ENCODE results near the gene SMYD3.

Gene SMYD3

GRCh38 chr1:246511203-246511602, 4.1 kb upstream of the SMYD3 start:
- no peak for TF ChIP-seq CTCF (IDR thresholded peaks at IDR 0.05; ENCODE audit: low read depth, low read length, missing control alignments)
- H3K36me3 ChIP-seq (replicated peaks) = no peaks in the 10 kb centered on the region
- no peak for DNase-seq
- H3K27ac ChIP-seq = no peak overlapping the region
- H3K27me3 ChIP-seq (replicated peaks) = no peaks in the 10 kb centered on the region
- in situ Hi-C loops (cut with HindIII; ENCODE audit: low pct_ligation_motif_present, low sequenced_read_pairs) = no loop called here
- no peak overlapping the region for H3K4me3 ChIP-seq (ENCODE audit: low read depth, low read length)

GRCh38 chr1:246510147-246511030, 3.3 kb upstream of the SMYD3 start:
- no peak for DNase-seq

GRCh38 chr1:246508897-246509688, 2.0 kb upstream of the SMYD3 start:
- H3K4me3 ChIP-seq (ENCODE audit: low read depth, low read length) = no peak overlapping the region
- TF ChIP-seq CTCF (IDR thresholded peaks at IDR 0.05; ENCODE audit: low read depth, low read length, missing control alignments) = no peak

More at GRCh38 chr1:246510147-246511030, 3.3 kb upstream of the SMYD3 start:
- Histone ChIP-seq H3K36me3 (replicated peaks) (no peaks in the 10 kb centered on the region), H3K4me3 (ENCODE audit: low read depth, low read length) (no peak overlapping the region), H3K27me3 (replicated peaks) (no peaks in the 10 kb centered on the region), H3K27ac (no peak overlapping the region)
- in situ Hi-C loops (cut with HindIII; ENCODE audit: low pct_ligation_motif_present, low sequenced_read_pairs) = no loop called here
- TF ChIP-seq CTCF (IDR thresholded peaks at IDR 0.05; ENCODE audit: low read depth, low read length, missing control alignments) = no peak

GRCh38 chr1:246506367-246506673, 759 bp downstream of the SMYD3 start:
- no peaks in the 10 kb centered on the region for H3K27me3 ChIP-seq (replicated peaks)
- TF ChIP-seq CTCF (IDR thresholded peaks at IDR 0.05; ENCODE audit: low read depth, low read length, missing control alignments) = no peak
- H3K36me3 ChIP-seq (replicated peaks) = no peaks in the 10 kb centered on the region
- no peak for DNase-seq
- H3K27ac ChIP-seq = no peak overlapping the region
- peak overlapping the region; percentile 91 for H3K4me3 ChIP-seq (ENCODE audit: low read depth, low read length)
- in situ Hi-C loops (cut with HindIII; ENCODE audit: low pct_ligation_motif_present, low sequenced_read_pairs) = no loop called here

More at GRCh38 chr1:246508897-246509688, 2.0 kb upstream of the SMYD3 start:
- no peak for DNase-seq
- in situ Hi-C loops (cut with HindIII; ENCODE audit: low pct_ligation_motif_present, low sequenced_read_pairs) = no loop called here
- Histone ChIP-seq H3K36me3 (replicated peaks) (no peaks in the 10 kb centered on the region), H3K27me3 (replicated peaks) (no peaks in the 10 kb centered on the region), H3K27ac (no peak overlapping the region)

- in situ Hi-C loops (cut with HindIII; ENCODE audit: low pct_ligation_motif_present, low sequenced_read_pairs) = no loop called here
- no peak for DNase-seq
- no peak for TF ChIP-seq CTCF (IDR thresholded peaks at IDR 0.05; ENCODE audit: low read depth, low read length, missing control alignments)
- Histone ChIP-seq H3K36me3 (replicated peaks) (no peaks in the 10 kb centered on the region), H3K27ac (no peak overlapping the region), H3K27me3 (replicated peaks) (no peaks in the 10 kb centered on the region), H3K4me3 (ENCODE audit: low read depth, low read length) (no peak overlapping the region)
Observed at GRCh38 chr1:246503341-246503740, 3.7 kb downstream of the SMYD3 start.
